ENCODE measurements around the gene CAMK2N2.

The CAMK2N2 gene

GRCh38 chr3:184222521-184222920 lies 38.8 kb downstream of the CAMK2N2 start:
- DNase-seq (ENCODE audit: low read depth), result no peak

- no peak for DNase-seq (ENCODE audit: low read depth)
Observed at GRCh38 chr3:184218814-184219213, 42.5 kb downstream of the CAMK2N2 start.

DNA sequence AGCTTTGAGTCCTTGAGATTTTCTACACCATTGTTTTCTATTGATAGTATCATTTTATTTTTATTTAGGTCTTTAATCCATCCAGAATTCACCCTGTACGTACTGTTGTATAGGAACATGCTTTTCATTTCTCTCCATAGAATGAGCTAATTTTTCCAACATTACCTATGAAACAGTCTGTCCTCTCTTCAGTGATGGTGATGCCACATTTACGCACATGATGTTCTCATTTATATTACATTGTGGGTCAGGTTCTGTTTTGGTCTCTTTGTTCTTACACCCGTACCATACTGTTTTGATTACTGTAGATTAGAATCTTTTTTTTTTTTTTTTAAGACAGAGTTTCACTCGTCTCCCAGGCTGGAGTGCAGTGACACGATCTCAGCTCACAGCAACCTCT lies 49.6 kb downstream of the CAMK2N2 start:
- no peak for DNase-seq (ENCODE audit: low read depth)

- no peak for DNase-seq (ENCODE audit: low read depth)
Observed at GRCh38 chr3:184211297-184211696, 50.1 kb downstream of the CAMK2N2 start.

Data from stimulated activated CD8-positive, alpha-beta memory T cell treated with anti-CD3 and anti-CD28 coated beads, Interleukin-4, amount 100 ng/mL, for 24 hours (primary cell).